B cell (primary cell): ENCODE data around the gene RPS26.

Experiments
- CTCF ChIP-seq: fragments of 200-600 bp; IDR thresholded peaks from one replicate; pipeline ENCODE4 v1.8.0; 2022; ENCODE audit warnings: antibody characterized with exemption, mild to moderate bottlenecking
- EZH2 ChIP-seq: IDR thresholded peaks from 2 replicates; pipeline ENCODE4 v1.6.1; 2012; ENCODE audit warnings: borderline replicate concordance, low read depth, mild to moderate bottlenecking, moderate library complexity, low read length; ENCODE audit not compliant: insufficient read depth, poor library complexity, severe bottlenecking

GRCh38 chr12:56020423-56021184 is 21.1 kb upstream of the RPS26 start, which contains the start of gene IKZF4:
- TF ChIP-seq EZH2 (no peak), CTCF (no peak)
